HAP-1 (cell line): ENCODE results near the gene KCNAB1.
"Not testable (repeated sequence)": the region's sequence is repeated elsewhere in the genome, so short reads cannot be mapped to it uniquely, and the experiment has no call there.

Source experiments
- DNase-seq, 2 experiments: peaks; one replicate each; pipeline ENCODE4 v3.0.0-alpha.2; 2016 to 2020; ENCODE audit warnings: low spot score in 2 of 2
- H3K27me3 ChIP-seq: fragments of 250-450 bp; sonication (Bioruptor Pico); 2 replicates; pipeline ENCODE4 v1.5.1; 2020; ENCODE audit warnings: low read depth, mild to moderate bottlenecking, moderate library complexity
- H3K36me3 ChIP-seq: fragments of 250-450 bp; sonication (Bioruptor Pico); replicated peaks from 2 replicates; pipeline ENCODE4 v1.5.1; 2020; ENCODE audit warnings: mild to moderate bottlenecking
- H3K4me1 ChIP-seq: fragments of 250-450 bp; sonication (Bioruptor Pico); 2 replicates; pipeline ENCODE4 v1.5.1; 2020; ENCODE audit warnings: mild to moderate bottlenecking
- H3K4me3 ChIP-seq: fragments of 250-450 bp; sonication (Bioruptor Pico); 2 replicates; pipeline ENCODE4 v1.5.1; 2020; ENCODE audit warnings: mild to moderate bottlenecking, moderate library complexity
- H3K9me3 ChIP-seq: fragments of 250-450 bp; sonication (Bioruptor Pico); 2 replicates; pipeline ENCODE4 v1.5.1; 2020; ENCODE audit warnings: mild to moderate bottlenecking, moderate library complexity
- in situ Hi-C: fragments of 300-500 bp; cut with MboI; formaldehyde crosslinking; loops from 3 replicates; pipeline ENCODE4 v1.14.3; 2020; ENCODE audit warnings: low sequenced_read_pairs, inconsistent platforms, mixed read lengths

The KCNAB1 gene

GRCh38 chr3:156172536-156172935 lies 52.2 kb downstream of the KCNAB1 start:
- in situ Hi-C loops, result loop anchor here (25.0 kb wide), 1 partner anchor 340 kb away; no protein-coding TSS in a partner anchor
- Histone ChIP-seq H3K27me3 (peaks cover 4% of the 10 kb centered on the region; the same call in 1 of the 2 replicates), H3K4me1 (no peaks in the 10 kb centered on the region), H3K4me3 (no peak overlapping the region), H3K9me3 (no peaks in the 10 kb centered on the region), H3K36me3 (no peaks in the 10 kb centered on the region)
- no peak for DNase-seq

GRCh38 chr3:156174229-156174847 lies 54.0 kb downstream of the KCNAB1 start:
- DNase-seq, result no peak
- Histone ChIP-seq H3K4me3 (no peak overlapping the region), H3K36me3 (no peaks in the 10 kb centered on the region), H3K27me3 (no peaks in the 10 kb centered on the region), H3K4me1 (no peaks in the 10 kb centered on the region), H3K9me3 (no peaks in the 10 kb centered on the region)
- in situ Hi-C loops, result loop anchor here (25.0 kb wide), 1 partner anchor 338 kb away; no protein-coding TSS in a partner anchor

- in situ Hi-C loops, result no loop called here
- Histone ChIP-seq H3K27me3 (no peaks in the 10 kb centered on the region), H3K4me1 (no peaks in the 10 kb centered on the region), H3K4me3 (no peak overlapping the region), H3K36me3 (no peaks in the 10 kb centered on the region), H3K9me3 (no peaks in the 10 kb centered on the region)
- DNase-seq, result no peak
These were observed 55.2 kb downstream of the KCNAB1 start for GRCh38 chr3:156175570-156175969.

- Histone ChIP-seq H3K9me3 (no peaks in the 10 kb centered on the region), H3K27me3 (no peaks in the 10 kb centered on the region), H3K36me3 (no peaks in the 10 kb centered on the region), H3K4me3 (no peak overlapping the region), H3K4me1 (no peaks in the 10 kb centered on the region)
- DNase-seq, result no peak
- in situ Hi-C loops, result no loop called here
These were observed 55.7 kb downstream of the KCNAB1 start for GRCh38 chr3:156176048-156176447.

- H3K27me3 ChIP-seq, result no peaks in the 10 kb centered on the region
- H3K4me3 ChIP-seq, result no peak overlapping the region
- H3K4me1 ChIP-seq, result no peaks in the 10 kb centered on the region
- in situ Hi-C loops, result no loop called here
- H3K9me3 ChIP-seq, result no peaks in the 10 kb centered on the region
- no peaks in the 10 kb centered on the region for H3K36me3 ChIP-seq
- no peak for DNase-seq
These were observed 56.3 kb downstream of the KCNAB1 start for GRCh38 chr3:156176629-156177210.

- in situ Hi-C loops, result no loop called here
- Histone ChIP-seq H3K36me3 (no peaks in the 10 kb centered on the region), H3K27me3 (no peaks in the 10 kb centered on the region), H3K9me3 (no peaks in the 10 kb centered on the region), H3K4me3 (no peak overlapping the region), H3K4me1 (no peaks in the 10 kb centered on the region)
- DNase-seq, result no peak
These were observed 59.7 kb downstream of the KCNAB1 start for GRCh38 chr3:156180077-156180476.

- Histone ChIP-seq H3K9me3 (no peaks in the 10 kb centered on the region), H3K36me3 (no peaks in the 10 kb centered on the region), H3K4me1 (no peaks in the 10 kb centered on the region), H3K27me3 (no peaks in the 10 kb centered on the region), H3K4me3 (no peak overlapping the region)
- in situ Hi-C loops, result no loop called here
- DNase-seq, result no peak
These were observed 61.1 kb downstream of the KCNAB1 start for GRCh38 chr3:156181509-156181908.

GRCh38 chr3:156183396-156183795 lies 63.0 kb downstream of the KCNAB1 start:
- H3K4me1 ChIP-seq, result no peaks in the 10 kb centered on the region
- in situ Hi-C loops, result no loop called here
- H3K36me3 ChIP-seq, result no peaks in the 10 kb centered on the region
- no peaks in the 10 kb centered on the region for H3K27me3 ChIP-seq
- H3K4me3 ChIP-seq, result no peak overlapping the region
- H3K9me3 ChIP-seq, result no peaks in the 10 kb centered on the region
- no peak for DNase-seq

GRCh38 chr3:156184156-156184555 lies 63.8 kb downstream of the KCNAB1 start:
- no peak overlapping the region for H3K4me3 ChIP-seq
- in situ Hi-C loops, result no loop called here

GRCh38 chr3:156187146-156187769 lies 66.9 kb downstream of the KCNAB1 start:
- DNase-seq, result no peak

More at GRCh38 chr3:156184156-156184555, 63.8 kb downstream of the KCNAB1 start:
- DNase-seq, result no peak
- Histone ChIP-seq H3K9me3 (no peaks in the 10 kb centered on the region), H3K36me3 (no peaks in the 10 kb centered on the region), H3K4me1 (no peaks in the 10 kb centered on the region), H3K27me3 (no peaks in the 10 kb centered on the region)

GRCh38 chr3:156188757-156189156 lies 68.4 kb downstream of the KCNAB1 start:
- Histone ChIP-seq H3K36me3 (no peaks in the 10 kb centered on the region), H3K27me3 (0 out of 2 replicates have a peak, but pooled peaks cover 2% of the 10 kb centered on the region), H3K9me3 (no peaks in the 10 kb centered on the region), H3K4me1 (no peaks in the 10 kb centered on the region), H3K4me3 (no peak overlapping the region)
- in situ Hi-C loops, result no loop called here
- DNase-seq, result no peak

More at GRCh38 chr3:156187146-156187769, 66.9 kb downstream of the KCNAB1 start:
- Histone ChIP-seq H3K4me3 (no peak overlapping the region), H3K9me3 (no peaks in the 10 kb centered on the region), H3K36me3 (no peaks in the 10 kb centered on the region), H3K4me1 (no peaks in the 10 kb centered on the region), H3K27me3 (no peaks in the 10 kb centered on the region)
- in situ Hi-C loops, result no loop called here

- DNase-seq, result no peak
- in situ Hi-C loops, result no loop called here
These were observed 69.5 kb downstream of the KCNAB1 start for GRCh38 chr3:156189927-156190326.

GRCh38 chr3:156194945-156195344 lies 74.6 kb downstream of the KCNAB1 start:
- H3K4me3 ChIP-seq, H3K36me3 ChIP-seq, in situ Hi-C loops, DNase-seq, H3K4me1 ChIP-seq, H3K9me3 ChIP-seq, H3K27me3 ChIP-seq: not testable (repeated sequence)

More at GRCh38 chr3:156189927-156190326, 69.5 kb downstream of the KCNAB1 start:
- Histone ChIP-seq H3K9me3 (no peaks in the 10 kb centered on the region), H3K27me3 (0 out of 2 replicates have a peak, but pooled peaks cover 3% of the 10 kb centered on the region), H3K4me3 (no peak overlapping the region), H3K4me1 (no peaks in the 10 kb centered on the region), H3K36me3 (no peaks in the 10 kb centered on the region)

- H3K27me3 ChIP-seq, in situ Hi-C loops, H3K36me3 ChIP-seq, DNase-seq, H3K4me3 ChIP-seq, H3K4me1 ChIP-seq, H3K9me3 ChIP-seq: not testable (repeated sequence)
These were observed 76.8 kb downstream of the KCNAB1 start for GRCh38 chr3:156197152-156197551.
